NCI-H345 (cell line): ENCODE data around the gene SCN3A.

Experiments
- DNase-seq: peaks from one replicate; lab custom pipeline; 2025; lab: John Stamatoyannopoulos, UW

The SCN3A gene

DNA sequence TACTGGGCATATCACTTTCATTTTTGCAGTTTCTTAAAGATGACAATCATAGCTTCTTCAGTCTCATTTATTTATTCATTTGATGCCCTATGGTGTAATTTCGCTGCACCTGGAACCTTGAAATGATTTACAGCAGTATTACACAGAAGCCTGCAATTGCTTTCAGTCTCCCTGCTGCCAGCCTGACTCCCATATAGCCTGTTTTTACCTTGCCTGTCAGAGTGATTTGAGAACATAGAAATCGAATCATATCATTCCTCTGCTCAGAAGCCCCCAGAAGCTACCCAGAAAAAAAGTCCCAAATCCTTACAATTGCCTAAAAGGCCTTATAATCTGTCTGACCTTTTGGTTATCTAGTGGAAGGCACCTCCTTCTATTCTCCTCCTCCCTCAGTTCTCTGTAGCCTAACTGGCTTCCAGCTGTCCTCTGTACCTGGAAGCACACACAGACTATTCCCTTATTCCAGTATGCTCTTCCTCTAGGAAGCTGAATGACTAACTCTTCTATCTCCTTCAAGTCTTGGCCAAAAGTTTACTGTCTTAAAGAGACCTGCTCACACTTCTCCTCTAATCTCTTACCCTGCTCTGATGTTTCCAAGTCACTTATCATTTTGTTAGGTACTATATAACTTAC, 12.6 kb downstream of the SCN3A start:
- no peak for DNase-seq

DNA sequence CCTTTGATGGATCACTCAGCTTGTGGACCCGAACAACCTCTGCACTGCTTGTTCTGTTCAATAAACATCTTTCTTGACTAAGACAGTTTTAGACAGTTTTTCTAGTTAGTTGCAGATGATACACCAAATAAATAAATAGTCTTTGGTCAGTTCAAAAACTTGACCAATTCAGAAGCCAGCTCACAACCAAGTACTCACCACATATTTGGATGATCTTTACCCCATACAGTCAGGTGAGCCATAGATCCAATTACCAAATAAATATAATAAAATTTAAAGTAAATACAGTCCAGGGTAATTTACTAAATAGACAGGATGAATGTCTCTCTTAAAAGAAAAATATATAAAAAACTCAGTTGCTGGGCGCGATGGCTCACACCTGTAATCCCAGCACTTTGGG, 18.2 kb downstream of the SCN3A start:
- DNase-seq: no peak

DNA sequence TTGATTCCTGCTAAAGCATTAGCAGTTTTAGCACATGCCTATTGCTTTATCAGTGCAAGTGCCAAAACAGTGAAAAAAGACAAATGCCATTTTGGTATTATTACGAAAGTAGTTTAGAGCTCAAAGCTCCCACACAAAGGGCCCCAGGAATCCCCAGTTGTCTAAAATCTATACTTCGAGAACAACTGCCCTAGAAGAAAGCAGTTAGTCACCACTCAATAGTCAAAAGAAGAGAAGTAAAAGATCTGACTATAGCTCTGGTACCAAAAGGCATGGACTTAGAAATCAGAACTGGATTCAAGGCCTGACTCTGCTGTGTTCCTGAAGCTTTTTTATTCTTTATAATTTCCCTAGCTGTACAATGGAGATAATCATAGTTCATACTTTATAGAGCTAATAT, 21.8 kb downstream of the SCN3A start:
- DNase-seq: no peak

DNA sequence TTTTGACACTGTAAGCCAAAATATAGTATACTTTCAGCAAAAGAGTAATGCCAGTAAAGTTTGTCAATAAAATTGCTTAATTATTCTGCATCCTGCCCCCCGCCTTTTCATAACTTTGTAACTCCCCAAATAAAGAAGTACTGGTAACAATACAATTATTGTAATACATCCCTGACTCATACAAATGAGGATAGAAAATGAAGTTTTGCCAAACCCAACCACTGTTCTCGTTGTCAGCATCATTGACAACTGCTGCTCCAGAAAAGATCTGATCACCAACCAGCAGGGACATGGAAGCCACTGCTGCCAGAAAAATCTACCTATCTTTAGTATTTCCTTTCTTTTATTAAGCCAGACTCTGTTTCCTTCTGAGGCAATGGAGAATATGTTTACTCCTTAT, 27.1 kb downstream of the SCN3A start:
- no peak for DNase-seq

DNA sequence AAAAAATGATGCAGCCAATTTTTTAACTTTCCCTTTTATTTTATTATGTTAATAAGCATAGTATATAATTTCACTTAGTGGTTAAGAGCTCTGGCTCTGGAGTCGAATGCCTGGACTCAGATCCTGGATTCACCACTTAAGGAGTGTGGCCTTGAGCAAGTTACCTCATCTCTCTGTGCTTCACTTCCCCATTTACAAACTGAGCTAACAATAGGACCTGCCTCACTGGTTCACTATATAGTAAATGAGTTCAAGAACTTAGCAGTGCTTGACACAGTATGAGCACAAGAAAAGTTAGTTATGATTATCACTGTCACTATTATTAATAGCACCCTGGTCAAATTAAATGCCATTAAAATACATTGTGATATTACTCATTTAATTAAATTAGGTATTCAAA, 30.6 kb downstream of the SCN3A start:
- no peak for DNase-seq

DNA sequence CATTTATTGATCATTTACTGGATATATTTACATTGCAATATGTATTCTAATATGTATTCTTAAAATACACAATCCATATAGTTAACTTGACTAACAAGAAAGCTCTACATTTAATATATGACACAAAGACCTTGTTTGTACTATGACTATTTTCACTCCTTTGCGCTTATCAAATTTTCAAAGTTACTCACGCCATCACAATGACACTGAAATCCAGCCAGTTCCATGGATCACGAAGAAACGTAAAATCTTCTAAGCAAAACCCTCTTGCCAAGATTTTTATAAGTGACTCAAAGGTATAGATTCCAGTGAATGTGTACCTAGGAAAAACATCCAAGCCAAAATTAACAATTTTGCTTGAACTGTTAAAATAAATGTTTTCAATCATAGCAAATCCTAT, 39.6 kb downstream of the SCN3A start:
- DNase-seq: no peak

DNA sequence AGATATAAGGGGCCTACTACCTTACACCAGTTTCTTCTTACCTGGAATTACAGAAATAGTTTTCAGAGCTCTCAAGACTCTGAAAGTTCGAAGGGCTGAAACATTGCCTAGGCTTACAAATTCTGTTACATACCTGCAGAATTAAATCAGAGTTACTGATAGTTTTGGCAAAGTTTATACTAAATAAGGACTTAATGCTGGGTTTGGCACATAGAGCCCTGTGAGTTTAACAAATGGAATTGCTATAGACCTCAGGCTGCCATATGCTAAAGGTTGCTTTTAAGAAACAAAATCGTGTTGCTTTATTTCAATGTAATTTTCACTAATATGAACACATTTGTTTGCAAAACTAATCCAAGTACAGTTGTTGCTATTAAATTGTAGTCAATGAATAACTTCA, 40.1 kb downstream of the SCN3A start:
- no peak for DNase-seq

DNA sequence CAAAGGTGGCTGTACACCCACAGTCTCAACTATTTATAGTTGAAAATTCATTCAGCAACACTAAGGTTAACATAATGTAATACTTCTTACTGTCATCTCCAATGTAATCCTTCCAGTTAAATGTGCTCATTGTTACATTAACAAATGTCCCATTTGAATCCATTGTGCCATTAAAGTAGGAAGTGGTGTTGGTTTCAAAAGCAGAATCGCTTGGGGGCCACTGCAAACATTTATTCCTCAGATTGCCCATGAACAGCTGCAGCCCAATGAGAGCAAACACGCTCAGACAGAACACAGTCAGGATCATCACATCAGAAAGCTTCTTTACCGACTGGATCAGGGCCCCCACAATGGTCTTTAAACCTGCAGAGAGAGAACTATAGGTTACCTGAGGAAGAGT, 41.4 kb downstream of the SCN3A start:
- peak; percentile 84 for DNase-seq

DNA sequence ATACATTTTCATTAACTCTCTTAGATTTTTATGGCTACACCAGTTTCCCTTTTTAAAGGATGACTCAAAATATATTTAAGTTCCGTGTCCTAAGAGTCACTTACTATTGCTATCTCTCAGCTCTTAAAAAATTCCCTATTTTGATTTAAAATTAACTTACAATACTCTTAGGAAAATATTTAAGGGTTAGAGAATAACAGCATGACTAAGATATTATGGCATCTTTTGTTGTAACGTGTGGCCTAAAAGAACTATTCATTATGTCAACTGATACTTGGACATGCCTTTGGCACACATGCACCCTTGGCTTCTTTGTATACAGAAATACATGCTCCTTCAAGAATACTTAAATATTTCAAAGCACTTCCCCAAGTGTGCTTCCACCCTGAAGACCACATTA, 42.3 kb downstream of the SCN3A start:
- no peak for DNase-seq

DNA sequence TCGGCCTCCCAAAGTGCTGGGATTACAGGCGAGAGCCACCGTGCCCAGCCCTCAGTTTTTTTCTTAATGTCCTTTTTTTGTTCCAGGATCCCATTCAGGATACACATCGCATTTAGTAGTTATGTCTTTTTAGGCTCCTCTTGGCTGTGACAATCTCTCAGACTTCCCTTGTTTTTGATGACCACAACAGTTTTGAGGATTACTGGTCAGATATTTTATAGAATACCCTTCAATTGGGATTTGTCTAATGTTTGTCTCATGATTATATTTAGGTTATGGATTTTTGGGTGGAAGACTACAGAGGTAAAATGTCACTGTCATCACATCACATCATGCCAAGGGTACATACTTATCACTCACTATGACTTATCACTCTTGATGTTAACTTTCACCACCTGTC, 46.7 kb downstream of the SCN3A start:
- DNase-seq: no peak

DNA sequence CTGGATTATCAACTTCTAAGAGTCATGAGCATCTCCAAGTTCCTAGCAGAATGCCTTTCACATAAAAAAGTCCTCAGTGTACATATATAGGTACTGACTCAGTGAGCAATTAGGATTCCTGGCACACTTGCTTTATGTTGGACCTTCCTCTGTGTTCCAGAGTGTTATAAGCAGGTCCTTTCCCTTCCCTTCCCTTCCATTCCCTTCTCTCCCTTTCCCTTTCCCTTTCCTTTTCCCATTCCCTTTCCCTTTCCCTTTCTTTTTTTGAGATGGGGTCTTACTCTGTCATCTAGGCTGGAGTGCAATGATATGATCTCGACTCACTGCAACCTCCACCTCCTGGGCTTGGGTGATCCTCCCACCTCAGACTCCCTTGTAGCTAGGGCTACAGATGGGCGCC, 48.7 kb downstream of the SCN3A start:
- DNase-seq: no peak

DNA sequence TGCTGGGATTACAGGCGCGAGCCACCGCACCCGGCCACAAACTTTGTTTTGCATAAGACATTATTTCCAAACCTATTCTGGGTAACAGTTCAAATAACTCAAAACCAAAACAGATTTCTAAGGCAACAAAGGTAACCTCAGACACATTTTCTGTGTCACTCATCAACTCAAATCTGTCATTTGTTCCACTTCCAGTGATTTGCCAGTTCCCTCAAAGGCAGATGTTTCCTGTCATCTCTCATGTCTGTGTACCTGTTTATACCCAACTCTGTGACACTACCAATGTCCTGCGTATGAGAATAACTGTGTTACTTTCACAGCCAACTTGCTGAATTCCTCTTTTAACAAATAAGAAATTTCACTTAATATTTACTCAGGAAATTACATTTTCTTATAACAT, 54.4 kb downstream of the SCN3A start:
- no peak for DNase-seq

DNA sequence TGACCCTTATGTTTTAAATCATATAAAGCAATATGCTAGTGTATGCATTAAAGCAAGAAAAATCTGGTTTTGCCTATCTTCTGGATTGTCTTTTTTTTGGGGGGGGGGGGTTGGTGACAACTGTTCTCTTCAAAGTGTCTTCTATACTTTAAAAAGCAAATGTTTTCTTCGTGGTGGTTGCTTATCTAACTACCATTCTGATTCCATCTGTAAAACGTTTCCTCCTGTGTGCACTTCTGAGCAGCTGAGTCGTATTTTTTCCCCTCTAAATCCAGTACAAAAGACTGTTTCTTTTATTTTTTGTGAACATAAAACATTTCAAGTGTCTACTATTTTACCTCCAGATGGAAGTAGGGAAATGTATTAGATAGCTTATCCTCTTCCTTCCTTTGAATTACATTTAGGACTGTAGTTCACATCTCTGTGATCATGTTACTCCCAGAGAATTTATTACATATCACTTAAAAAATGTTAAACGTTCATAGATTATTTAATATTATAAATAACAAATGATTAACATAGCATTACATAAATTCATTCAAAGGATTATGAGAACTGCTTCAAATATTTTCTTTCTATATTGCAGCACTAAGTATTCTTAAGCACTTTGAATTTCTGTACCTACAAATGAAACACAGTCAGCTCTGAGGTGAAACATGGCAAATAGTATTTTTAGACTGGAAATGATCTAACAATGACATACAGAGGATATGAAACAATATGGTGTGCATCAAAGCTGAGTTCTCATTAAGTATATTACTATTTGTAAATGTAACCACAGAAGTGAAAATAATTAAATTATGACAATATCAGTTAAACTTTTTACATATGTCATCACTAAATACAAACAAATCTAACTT, 56.4 kb downstream of the SCN3A start:
- no peak for DNase-seq

DNA sequence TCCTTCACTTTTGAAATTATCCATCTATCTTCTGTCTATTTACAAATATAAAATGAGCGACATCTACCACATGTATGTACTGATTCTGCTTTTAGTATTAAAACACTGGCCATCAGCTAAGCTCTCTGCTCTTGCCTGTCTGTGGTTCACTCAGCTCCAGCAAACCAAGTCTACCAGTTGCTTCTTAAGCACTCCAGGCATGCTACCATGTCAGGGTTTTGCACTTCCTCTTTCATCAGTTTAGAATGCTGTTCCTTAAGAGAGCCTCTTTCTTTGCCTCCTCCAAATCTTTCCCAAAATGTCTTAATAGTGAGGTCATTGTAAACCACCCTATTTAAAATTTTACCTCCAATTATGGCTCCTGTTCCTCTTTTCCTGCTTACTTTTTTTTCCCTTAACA, 59.5 kb downstream of the SCN3A start:
- no peak for DNase-seq

DNA sequence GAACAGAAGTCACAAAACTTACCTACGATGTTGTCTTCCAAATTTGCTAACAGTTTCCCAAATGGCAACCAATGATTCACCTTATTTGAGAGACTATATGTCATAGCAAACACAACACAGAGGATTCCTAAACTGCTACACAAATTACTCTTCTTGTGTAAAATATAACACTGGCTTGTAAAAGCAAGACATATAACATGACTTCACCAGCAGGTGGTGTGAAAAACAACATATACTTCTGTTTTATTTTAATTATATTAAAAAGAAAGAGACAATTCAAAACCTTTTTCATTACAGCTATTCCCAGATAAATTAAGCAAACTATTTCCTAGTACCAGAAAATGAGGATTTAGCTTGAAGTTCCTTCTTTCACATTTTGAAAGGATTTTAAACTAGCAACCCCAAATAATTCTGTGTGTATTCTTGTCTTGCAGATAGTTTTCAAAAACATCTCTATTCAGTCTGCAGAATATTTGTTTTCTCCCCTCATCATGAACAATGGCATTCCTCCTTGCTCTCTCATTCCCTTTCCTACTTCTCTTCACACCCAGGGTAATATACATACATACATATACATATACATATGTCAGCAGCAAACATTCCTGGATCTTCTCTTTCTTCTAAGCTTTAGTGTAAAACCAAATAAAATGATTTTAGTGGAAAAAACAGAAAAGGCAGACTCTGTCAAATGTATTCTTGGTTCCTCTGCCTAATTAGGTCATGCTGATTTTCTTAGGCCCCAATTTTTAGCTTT, 62.1 kb downstream of the SCN3A start:
- DNase-seq: no peak

DNA sequence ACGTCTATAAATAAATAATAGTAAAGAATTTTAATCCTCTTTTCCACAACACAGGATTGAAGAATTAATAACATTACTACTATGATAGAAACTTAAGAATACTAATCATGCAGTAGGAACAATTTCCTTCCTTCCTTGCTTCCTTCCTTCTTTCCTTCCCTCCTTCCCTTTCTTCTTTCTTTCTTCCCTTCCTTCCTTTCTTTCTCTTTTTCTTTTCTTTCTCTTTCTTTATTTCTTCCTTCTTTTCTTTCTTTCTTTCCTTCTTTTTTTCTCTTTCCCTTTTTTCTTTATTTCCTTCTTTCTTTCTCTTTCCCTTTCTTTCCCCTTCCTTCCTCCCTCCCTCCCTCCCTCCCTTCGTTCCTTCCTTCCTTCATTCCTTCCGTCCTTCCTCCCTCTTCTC, 77.6 kb downstream of the SCN3A start:
- DNase-seq: no peak

DNA sequence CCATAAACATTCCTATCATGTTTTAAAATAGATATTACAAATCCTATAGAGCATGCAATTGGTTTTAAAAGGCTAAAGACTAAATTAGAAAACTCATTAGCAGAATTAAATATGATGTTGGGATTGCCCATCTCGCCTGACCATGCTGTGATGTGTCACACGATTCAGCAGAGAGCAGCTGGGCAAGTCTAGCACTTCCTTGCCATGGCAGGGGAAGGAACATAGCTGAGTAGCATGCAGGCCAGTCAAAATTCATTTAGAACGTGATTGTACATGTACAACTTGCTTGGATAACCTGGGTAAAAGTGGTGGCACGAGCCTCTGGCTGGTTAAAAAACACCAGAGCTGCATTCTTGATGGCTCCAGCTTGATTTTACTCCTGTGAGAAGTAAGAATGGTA, 81.3 kb downstream of the SCN3A start:
- DNase-seq: no peak

DNA sequence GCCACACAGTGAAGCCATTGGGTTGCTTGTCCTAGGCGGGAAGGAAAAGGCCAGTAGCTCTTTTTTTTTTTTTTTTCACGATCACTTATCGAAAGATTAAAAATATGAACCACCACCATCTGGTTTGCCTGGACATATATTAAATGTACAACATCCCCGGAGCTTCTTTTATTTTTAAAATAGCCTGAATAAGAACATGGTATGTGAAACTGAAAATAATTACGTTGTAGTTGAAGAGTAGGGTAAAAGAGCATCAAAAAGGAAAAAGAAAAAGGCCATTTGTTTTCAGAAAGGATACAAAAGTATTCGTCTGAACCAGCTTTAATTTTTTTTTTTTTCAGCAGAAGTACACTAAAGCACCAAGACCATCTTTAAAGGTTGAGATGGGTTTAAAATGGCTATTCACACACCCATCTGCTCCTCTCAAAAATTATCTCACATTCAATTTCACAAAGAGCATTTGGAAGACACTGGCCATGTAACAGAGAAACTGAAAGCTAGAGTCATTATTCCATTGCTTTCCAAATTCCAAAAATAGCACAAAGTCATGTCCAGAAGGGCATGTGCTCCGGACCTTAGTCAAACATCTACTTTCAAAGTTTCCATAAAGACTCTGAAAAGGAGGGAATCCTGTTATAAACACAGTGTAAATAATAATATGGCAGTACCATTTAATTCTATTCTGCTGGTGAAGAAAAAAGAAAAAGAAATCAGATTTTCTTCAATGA, 82.9 kb downstream of the SCN3A start:
- no peak for DNase-seq

DNA sequence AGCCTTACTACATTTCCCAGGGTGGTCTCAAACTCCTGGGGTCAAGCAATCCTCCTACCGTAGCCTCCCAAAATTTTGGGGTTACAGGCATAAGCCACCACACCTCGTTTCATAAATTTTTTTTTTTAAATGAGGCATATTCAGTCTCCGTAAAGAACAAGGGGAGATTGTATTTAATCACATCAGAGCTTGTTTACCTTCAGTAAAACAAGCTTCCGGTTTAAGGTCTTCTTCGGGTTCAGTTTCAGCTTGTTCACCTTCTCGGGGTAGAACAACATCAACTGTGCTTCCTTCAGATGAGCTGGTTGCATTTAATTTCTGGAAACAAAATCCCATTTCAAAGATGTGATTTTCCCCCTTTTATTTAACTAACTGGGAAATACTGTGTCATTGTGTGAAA, 88.6 kb downstream of the SCN3A start:
- no peak for DNase-seq

DNA sequence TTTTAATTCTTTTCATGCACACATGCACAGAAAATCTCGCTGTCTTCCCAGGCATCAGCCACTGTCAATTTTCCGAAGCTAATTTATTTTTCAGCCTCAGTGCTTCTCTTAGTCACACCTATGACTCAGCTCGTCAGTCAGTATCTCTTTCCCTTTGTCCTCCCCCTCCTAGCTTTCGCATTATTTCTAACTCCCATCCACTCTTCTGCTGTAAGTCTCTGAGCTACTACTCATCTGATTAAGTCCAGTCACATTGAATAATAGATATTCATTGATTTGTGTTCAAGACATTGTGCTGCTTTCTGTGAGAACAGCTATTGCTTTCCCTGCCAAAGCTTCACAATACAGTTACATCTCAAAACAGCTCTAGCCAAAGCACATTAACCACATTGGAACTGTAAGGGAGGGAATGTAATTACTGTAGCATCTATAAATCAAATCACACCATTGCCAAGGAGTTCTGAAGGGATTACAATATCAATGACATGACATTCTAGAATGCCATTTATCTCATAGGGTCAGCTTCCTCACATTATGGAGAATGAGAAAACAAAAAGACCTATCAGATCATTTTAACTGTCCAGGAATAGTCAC, 89.4 kb downstream of the SCN3A start:
- DNase-seq: no peak

DNA sequence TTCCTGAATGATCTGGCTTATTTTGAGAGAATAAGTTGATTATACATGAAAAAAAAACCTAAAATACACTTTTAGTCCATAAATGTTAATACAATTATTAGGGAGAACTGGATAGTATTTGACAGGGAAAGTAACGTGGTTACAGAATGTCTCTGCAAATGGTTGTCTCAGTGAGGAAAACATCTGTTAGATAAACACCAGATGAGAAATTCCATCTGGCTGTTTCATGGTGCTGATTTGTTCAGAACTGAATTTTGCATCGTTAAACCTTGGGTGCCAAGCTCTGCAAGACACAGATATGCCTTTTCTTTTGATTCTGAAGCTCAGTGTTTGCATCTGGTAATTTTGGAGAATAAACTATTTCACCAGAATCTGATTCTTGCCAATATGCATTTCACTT, 90.4 kb downstream of the SCN3A start:
- DNase-seq: no peak

DNA sequence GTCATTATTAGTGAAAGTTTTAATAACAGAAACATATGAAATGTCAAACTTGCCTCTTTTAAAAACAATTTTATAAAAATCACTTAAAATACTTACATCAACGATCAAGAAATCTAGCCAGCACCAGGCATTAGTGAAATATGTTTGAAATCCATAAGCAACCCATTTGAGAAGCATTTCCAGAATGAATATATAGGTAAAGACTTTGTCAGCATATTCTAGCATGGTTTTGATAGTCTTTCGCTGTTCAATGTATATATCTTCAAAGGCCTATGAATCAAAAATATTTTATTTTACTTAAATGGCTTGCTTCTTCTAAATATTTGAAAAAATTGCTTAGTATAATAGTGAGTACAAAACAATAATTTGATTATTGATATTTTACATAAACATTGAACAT, 91.1 kb downstream of the SCN3A start:
- DNase-seq: no peak
